GM12874 (cell line): ENCODE results near the gene TSC22D2.

Experiments
- CTCF ChIP-seq: IDR thresholded peaks from 2 replicates; pipeline ENCODE4 v1.5.1; 2011; ENCODE audit warnings: low read depth, mild to moderate bottlenecking, control low read depth, low read length, moderate library complexity; ENCODE audit not compliant: insufficient read depth

Gene TSC22D2

DNA sequence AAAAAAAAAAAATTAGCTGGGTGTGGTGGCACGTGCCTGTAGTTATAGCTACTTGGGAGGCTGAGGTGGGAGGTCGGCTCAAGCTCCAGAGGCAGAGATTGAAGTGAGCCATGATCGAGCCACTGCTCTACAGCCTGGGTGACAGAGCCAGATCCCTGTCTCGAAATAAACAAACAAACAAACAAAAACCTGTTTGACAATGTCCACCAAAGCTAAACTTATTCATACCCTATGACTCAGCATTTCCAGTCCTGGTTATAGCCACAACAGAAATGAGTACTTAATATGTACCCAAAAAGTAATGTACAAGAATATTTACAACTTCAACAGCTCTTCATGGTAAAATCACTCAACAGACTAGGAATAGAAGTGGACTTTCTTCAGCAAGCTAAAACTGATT lies 107.1 kb downstream of the TSC22D2 start:
- no peak for TF ChIP-seq CTCF
